CD4-positive, alpha-beta memory T cell (primary cell): ENCODE measurements around the gene SDHB. TPM values are rescaled to one million over a fixed set of nuclear protein-coding genes. Genes with fewer than 3 reads are reported as not detected.

Source experiments
- CTCF ChIA-PET: fragments of 350-600 bp; sonication (Branson Sonifier 250); formaldehyde crosslinking; loops from one replicate; lab custom pipeline; 2021; ENCODE audit warnings: inconsistent platforms; ENCODE audit not compliant: partially characterized antibody; lab: Charles Lee
- POLR2A ChIA-PET: fragments of 350-600 bp; sonication (Branson Sonifier 250); formaldehyde crosslinking; loops from one replicate; lab custom pipeline; 2021; ENCODE audit not compliant: partially characterized antibody; lab: Charles Lee
- DNase-seq, 5 donors: peaks; one replicate each; pipeline versions ENCODE4 v3.0.0 to v3.0.0-alpha.2; 2020 to 2022; ENCODE audit warnings: mixed read lengths in 1 of 5
- H3K27ac ChIP-seq: one replicate; pipeline ENCODE4 v1.7.0; 2013; ENCODE audit warnings: low read depth, low read length
- H3K27me3 ChIP-seq: 2 replicates; pipeline ENCODE4 v1.7.0; 2013; ENCODE audit warnings: mild to moderate bottlenecking, low read length, moderate library complexity; ENCODE audit not compliant: insufficient read depth
- H3K36me3 ChIP-seq: 2 replicates; pipeline ENCODE4 v1.7.0; 2013; ENCODE audit warnings: mild to moderate bottlenecking, low read length, moderate library complexity; ENCODE audit not compliant: insufficient read depth
- H3K4me1 ChIP-seq: 2 replicates; pipeline ENCODE4 v1.7.0; 2013; ENCODE audit warnings: mild to moderate bottlenecking, low read length, moderate library complexity; ENCODE audit not compliant: insufficient read depth
- H3K4me3 ChIP-seq, 2 donors: one replicate each; pipeline ENCODE4 v1.7.0; 2013; ENCODE audit warnings: low read length in 2 of 2, mild to moderate bottlenecking in 1 of 2
- H3K9me3 ChIP-seq, 2 donors: one replicate each; pipeline ENCODE4 v1.7.0; 2013; ENCODE audit warnings: low read length in 2 of 2, control low read depth in 1 of 2; ENCODE audit not compliant: control insufficient read depth in 1 of 2
- H3K27ac Mint-ChIP-seq, 7 donors: one replicate each; pipeline ENCODE4 v1.8.0; 2020 to 2021; ENCODE audit warnings: mixed read lengths in 7 of 7, mild to moderate bottlenecking in 6 of 7, inconsistent platforms in 3 of 7, moderate library complexity in 3 of 7
- H3K27me3 Mint-ChIP-seq, 2 donors: one replicate each; pipeline ENCODE4 v1.8.0; 2020 to 2021; ENCODE audit warnings: mixed read lengths in 2 of 2
- H3K36me3 Mint-ChIP-seq, 2 donors: one replicate each; pipeline ENCODE4 v1.8.0; 2020 to 2021; ENCODE audit warnings: mixed read lengths in 2 of 2, inconsistent platforms in 1 of 2, mild to moderate bottlenecking in 1 of 2
- H3K4me1 Mint-ChIP-seq, 4 donors: one replicate each; pipeline ENCODE4 v1.8.0; 2020 to 2021; ENCODE audit warnings: mixed read lengths in 4 of 4, mild to moderate bottlenecking in 1 of 4
- H3K4me3 Mint-ChIP-seq, 8 donors: one replicate each; pipeline ENCODE4 v1.8.0; 2020 to 2021; ENCODE audit warnings: mixed read lengths in 8 of 8, mild to moderate bottlenecking in 7 of 8, moderate library complexity in 6 of 8, inconsistent platforms in 3 of 8
- H3K9me3 Mint-ChIP-seq, 8 donors: one replicate each; pipeline ENCODE4 v1.8.0; 2020 to 2021; ENCODE audit warnings: mixed read lengths in 8 of 8, mild to moderate bottlenecking in 5 of 8, inconsistent platforms in 3 of 8, moderate library complexity in 1 of 8
- intact Hi-C: fragments of 100-400 bp; cut with micrococcal nuclease; formaldehyde crosslinking; loops from one replicate; pipeline ENCODE4 v1.15.1; 2023
- polyA plus RNA-seq, 2 donors: library from polyadenylated mRNA; unstranded; fragments of 300-500 nt; fragmentation: Illumina TruSeq; gene quantifications; one replicate each; pipeline ENCODE4 v1.2.3, GENCODE V29; 2021
- total RNA-seq, 2 experiments: library from RNA; stranded (reverse); gene quantifications; one replicate each; pipeline ENCODE4 v1.2.3, GENCODE V29; 2021

SDHB gene
- total and polyA plus RNA-seq, 4 experiments from 2014 or later = 57.0 to 219 (median 109) TPM

DNA sequence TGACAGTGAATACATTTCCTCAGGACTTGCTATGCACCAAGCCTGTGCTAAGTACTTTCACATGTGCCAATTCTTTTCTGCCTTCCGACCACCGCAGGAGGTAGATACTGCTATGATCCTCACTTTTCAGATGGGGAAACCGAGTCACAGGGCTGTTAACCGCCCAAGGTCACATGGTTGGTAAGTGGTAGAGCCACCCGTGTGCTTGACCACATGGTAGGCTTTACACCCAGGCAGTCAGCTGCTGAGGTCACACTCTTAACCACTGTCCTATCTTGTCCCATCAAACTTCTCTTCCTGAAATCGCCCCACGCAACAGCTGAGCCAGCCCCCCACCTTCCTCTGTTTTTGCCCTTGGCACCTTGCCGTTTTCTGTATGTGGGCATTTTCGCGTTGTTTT lies 31.0 kb upstream of the SDHB start:
- Histone ChIP-seq H3K27ac (no peak overlapping the region), H3K36me3 (no peaks in the 10 kb centered on the region), H3K9me3 (no peaks in the 10 kb centered on the region), H3K4me1 (no peaks in the 10 kb centered on the region), H3K27me3 (no peaks in the 10 kb centered on the region), H3K4me3 (no peak overlapping the region)
- ChIA-PET CTCF (interaction anchor here (1.7 kb wide), 1 partner anchor 10 kb away, joined by 4 read pairs; no protein-coding TSS in a partner anchor), POLR2A (no interaction called here)
- intact Hi-C loops = no loop called here
- DNase-seq = no peak
- H3K4me1 Mint-ChIP-seq = no peaks in the 10 kb centered on the region
- H3K27ac Mint-ChIP-seq = peak overlapping the region in 1 of 7 donors; percentile 35
- no peaks in the 10 kb centered on the region for H3K9me3 Mint-ChIP-seq
- no peak overlapping the region for H3K4me3 Mint-ChIP-seq
- no peaks in the 10 kb centered on the region for H3K36me3 Mint-ChIP-seq
- peaks cover 5 to 11% of the 10 kb centered on the region in 2 donors for H3K27me3 Mint-ChIP-seq

DNA sequence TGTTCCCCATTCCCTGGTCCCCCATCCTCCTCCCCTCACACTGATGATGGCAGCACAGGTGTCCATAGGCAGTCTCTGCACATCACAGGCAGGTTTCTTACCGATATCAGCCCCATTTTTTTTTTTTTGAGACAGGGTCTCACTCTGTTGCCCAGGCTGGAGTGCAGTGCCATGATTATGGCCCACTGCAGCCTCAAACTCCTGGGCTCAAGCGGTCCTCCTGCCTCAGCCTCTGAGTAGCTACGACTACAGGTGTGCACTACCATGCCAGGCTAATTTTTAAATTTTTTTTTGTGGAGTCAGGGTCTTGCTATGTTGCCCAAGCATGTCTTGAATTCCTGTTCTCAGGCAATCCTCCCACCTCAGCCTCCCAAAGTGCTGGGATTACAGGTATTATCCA lies 28.9 kb upstream of the SDHB start:
- CTCF ChIA-PET = interaction anchor here (1.7 kb wide), 1 partner anchor 8 kb away, joined by 4 read pairs; no protein-coding TSS in a partner anchor
- Histone ChIP-seq H3K4me3 (no peak overlapping the region), H3K9me3 (no peaks in the 10 kb centered on the region), H3K4me1 (no peaks in the 10 kb centered on the region), H3K27ac (no peak overlapping the region), H3K36me3 (no peaks in the 10 kb centered on the region), H3K27me3 (no peaks in the 10 kb centered on the region)
- no peaks in the 10 kb centered on the region for H3K9me3 Mint-ChIP-seq
- peaks cover 5 to 8% of the 10 kb centered on the region in 2 donors for H3K27me3 Mint-ChIP-seq
- DNase-seq = no peak
- peak overlapping the region in 1 of 8 donors; percentile 23 for H3K4me3 Mint-ChIP-seq
- no peaks in the 10 kb centered on the region for H3K36me3 Mint-ChIP-seq
- POLR2A ChIA-PET = no interaction called here
- H3K4me1 Mint-ChIP-seq = no peaks in the 10 kb centered on the region
- H3K27ac Mint-ChIP-seq = no peak overlapping the region
- intact Hi-C loops = no loop called here

DNA sequence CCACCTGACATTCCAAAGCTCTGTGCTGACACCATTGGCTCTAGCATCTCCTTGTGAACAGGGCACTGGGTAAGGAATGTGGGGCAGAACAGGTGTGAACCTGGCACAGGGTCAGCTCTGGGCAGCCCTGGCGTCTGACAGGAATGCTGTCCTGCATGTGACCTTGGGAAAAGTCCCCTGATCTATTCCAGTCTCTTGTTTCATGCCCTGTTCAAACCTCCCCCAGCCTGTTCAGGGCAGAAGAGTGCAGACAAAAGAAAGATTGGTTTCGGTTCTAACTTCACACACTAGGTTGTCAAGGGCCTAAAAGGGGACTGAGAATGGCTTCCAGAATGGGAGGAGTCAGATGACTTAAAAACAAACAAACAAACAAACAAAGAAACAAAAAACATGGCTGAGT lies 27.6 kb upstream of the SDHB start:
- no peak for DNase-seq
- Mint-ChIP-seq H3K4me1 (no peaks in the 10 kb centered on the region), H3K27ac (no peak overlapping the region), H3K36me3 (no peaks in the 10 kb centered on the region), H3K9me3 (no peaks in the 10 kb centered on the region), H3K4me3 (no peak overlapping the region), H3K27me3 (peaks cover 5 to 7% of the 10 kb centered on the region in 2 donors)
- H3K9me3 ChIP-seq = no peaks in the 10 kb centered on the region
- ChIA-PET POLR2A (no interaction called here), CTCF (no interaction called here)
- no peak overlapping the region for H3K27ac ChIP-seq
- H3K4me3 ChIP-seq = no peak overlapping the region
- no peaks in the 10 kb centered on the region for H3K27me3 ChIP-seq
- H3K4me1 ChIP-seq = no peaks in the 10 kb centered on the region
- intact Hi-C loops = no loop called here
- H3K36me3 ChIP-seq = no peaks in the 10 kb centered on the region

DNA sequence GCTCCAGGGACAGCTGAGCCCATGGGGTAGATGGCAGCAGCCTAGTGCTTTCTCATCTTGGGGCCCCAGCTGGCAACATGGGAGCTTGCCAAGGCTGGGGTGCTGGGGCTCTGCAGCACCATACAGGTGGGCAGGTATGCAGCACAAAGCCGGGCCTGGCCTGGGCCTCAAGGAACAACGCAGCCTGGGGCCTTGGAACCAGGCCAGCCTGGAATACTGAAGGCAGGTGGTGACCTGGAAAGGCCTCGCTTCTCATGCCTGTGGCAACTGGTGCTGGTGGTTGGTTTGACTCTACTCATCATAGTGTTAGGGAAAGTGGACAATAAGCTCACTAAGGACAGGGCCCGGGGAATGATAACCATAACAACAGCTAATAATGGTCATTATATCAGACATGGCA lies 27.0 kb upstream of the SDHB start:
- CTCF ChIA-PET = no interaction called here

DNA sequence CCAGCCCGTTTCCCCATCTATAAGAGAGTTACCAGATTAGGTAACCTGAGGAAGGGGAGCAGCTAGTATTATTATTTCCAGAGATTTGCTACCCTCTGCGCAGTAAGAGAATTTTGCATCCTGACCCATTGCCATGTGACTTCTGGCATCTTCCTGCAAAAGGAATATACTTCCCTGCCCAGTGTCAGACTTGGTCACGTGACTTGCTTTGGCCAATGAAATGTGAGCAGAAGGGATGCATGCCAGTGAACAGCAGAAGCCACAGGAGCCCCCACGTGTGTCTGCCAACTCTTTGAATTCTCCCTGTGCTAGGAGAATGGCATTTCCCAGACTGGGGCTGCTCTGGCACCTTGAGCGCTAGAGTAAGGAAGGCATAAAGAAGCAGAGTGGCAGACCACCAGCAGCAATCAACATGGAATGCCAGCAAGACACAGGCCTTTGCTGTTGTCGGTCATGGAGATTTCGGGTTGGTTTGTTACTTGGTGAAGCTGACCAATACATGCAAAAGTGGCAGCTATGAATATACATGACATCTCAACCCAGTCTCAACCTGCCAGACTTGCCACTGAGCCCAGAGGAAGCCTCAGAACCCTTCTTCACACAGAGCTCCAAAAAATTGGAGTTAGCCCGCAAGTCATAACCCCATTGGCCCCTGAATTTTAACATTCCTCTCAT lies 26.4 kb upstream of the SDHB start:
- H3K9me3 ChIP-seq = no peaks in the 10 kb centered on the region
- ChIA-PET POLR2A (no interaction called here), CTCF (no interaction called here)
- Mint-ChIP-seq H3K4me1 (no peaks in the 10 kb centered on the region), H3K9me3 (peaks cover 0 to 3% (median 0%) of the 10 kb centered on the region in 8 donors), H3K27me3 (peaks cover 4 to 7% of the 10 kb centered on the region in 2 donors), H3K4me3 (no peak overlapping the region), H3K27ac (no peak overlapping the region), H3K36me3 (no peaks in the 10 kb centered on the region)
- H3K4me1 ChIP-seq = no peaks in the 10 kb centered on the region
- no peak overlapping the region for H3K4me3 ChIP-seq
- intact Hi-C loops = no loop called here
- DNase-seq = no peak
- H3K27me3 ChIP-seq = no peaks in the 10 kb centered on the region
- no peak overlapping the region for H3K27ac ChIP-seq
- H3K36me3 ChIP-seq = no peaks in the 10 kb centered on the region

More for the DNA sequence above, 27.0 kb upstream of the SDHB start:
- Mint-ChIP-seq H3K27ac (no peak overlapping the region), H3K27me3 (peaks cover 5 to 7% of the 10 kb centered on the region in 2 donors), H3K36me3 (no peaks in the 10 kb centered on the region), H3K9me3 (no peaks in the 10 kb centered on the region), H3K4me1 (no peaks in the 10 kb centered on the region), H3K4me3 (no peak overlapping the region)
- H3K9me3 ChIP-seq = no peaks in the 10 kb centered on the region
- H3K27me3 ChIP-seq = no peaks in the 10 kb centered on the region
- no peak overlapping the region for H3K4me3 ChIP-seq
- H3K27ac ChIP-seq = no peak overlapping the region
- H3K4me1 ChIP-seq = no peaks in the 10 kb centered on the region
- no peaks in the 10 kb centered on the region for H3K36me3 ChIP-seq
- no peak for DNase-seq
- POLR2A ChIA-PET = no interaction called here
- intact Hi-C loops = no loop called here

DNA sequence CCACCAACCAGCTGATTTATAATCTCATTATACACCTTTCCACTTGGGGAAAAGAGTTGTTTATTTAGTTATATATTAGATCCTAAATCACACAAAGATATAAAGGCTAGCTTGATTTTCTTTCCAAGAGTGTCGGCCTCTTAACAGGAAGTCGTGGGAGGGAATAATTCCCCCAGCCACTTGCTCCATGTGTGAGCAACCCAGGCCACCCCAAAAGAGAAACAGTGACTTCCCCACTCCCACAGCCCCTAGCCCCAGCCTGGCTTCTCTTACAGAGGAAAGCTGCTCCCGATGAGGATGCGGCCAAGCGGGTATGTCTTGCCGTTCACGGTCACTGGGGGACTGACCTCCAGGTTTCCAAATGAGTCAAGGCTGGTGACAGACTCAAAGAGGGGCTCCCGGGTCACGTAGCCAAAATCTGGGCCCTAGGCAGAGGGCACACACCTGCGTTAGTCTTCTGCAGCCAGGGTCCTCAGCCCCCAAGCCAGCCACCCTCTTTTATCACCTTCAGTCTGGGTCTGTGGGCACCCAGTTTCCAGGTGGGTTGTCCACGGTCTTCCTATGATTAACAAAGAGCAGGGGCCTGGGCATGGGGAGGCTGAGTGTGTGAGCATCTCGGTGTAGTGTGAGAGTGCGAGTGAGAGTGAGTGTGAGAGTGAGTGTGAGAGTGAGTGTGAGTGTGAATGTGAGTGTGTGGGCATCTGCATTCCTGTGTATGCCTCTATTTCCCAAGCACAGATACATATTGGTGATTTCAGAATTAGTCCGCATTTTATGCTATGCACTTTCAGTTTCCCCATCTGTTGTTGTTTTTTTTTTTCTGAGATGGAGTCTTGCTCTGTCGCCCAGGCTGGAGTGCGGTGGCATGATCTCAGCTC lies 25.4 kb upstream of the SDHB start:
- Histone ChIP-seq H3K9me3 (no peaks in the 10 kb centered on the region), H3K36me3 (no peaks in the 10 kb centered on the region), H3K27me3 (no peaks in the 10 kb centered on the region), H3K4me3 (no peak overlapping the region), H3K27ac (no peak overlapping the region), H3K4me1 (no peaks in the 10 kb centered on the region)
- peaks cover 0 to 3% (median 0%) of the 10 kb centered on the region in 8 donors for H3K9me3 Mint-ChIP-seq
- CTCF ChIA-PET = no interaction called here
- H3K27ac Mint-ChIP-seq = no peak overlapping the region
- DNase-seq = no peak
- H3K27me3 Mint-ChIP-seq = peaks cover 0 to 1% of the 10 kb centered on the region in 2 donors
- POLR2A ChIA-PET = no interaction called here
- H3K4me1 Mint-ChIP-seq = no peaks in the 10 kb centered on the region
- H3K4me3 Mint-ChIP-seq = no peak overlapping the region
- intact Hi-C loops = no loop called here
- no peaks in the 10 kb centered on the region for H3K36me3 Mint-ChIP-seq

DNA sequence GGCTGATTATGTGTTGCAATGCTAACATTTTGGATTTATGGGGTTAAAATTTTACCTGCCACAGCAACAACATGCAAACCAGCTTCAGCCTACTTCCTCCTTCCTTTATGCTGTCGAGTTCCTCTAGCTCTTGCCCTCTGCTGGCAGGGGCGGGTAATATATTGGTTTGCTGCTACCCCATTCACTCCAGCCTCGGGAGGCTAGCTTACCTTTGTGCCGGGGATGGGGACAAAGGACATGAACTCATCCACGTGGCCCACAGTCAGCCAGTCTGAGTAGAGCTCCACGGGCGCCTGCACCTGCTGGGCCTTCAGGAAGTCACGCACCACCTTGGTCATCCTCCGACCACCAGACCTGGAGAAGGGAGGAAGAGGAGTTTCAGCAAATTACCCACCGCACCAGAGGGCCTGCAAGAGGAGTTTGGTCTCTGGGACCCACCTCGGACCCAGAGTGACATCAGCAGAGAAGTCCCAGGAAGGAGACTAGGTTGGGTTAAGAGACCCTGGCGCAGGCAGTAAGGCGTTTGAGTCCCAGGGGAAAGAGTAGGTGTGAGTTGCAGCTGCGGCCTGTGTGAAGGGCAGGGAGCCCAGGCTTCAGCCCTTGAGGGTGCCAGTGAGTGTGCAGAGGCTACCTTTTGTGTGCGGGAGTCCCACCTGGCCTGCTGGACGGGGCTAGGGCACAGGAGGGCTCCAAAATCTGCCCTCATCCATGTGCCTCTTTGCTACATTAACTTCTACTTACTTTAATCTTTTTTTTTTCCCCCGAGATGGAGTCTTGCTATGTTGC lies 21.8 kb upstream of the SDHB start:
- Histone ChIP-seq H3K36me3 (no peaks in the 10 kb centered on the region), H3K4me1 (no peaks in the 10 kb centered on the region), H3K4me3 (no peak overlapping the region), H3K27me3 (no peaks in the 10 kb centered on the region), H3K27ac (no peak overlapping the region), H3K9me3 (no peaks in the 10 kb centered on the region)
- CTCF ChIA-PET = interaction anchor here (0.8 to 1.6 kb wide), 3 partner anchors 8 to 124 kb away, joined by 3 to 4 read pairs (median 3); no protein-coding TSS in a partner anchor
- POLR2A ChIA-PET = no interaction called here
- DNase-seq = no peak
- Mint-ChIP-seq H3K36me3 (no peaks in the 10 kb centered on the region), H3K27ac (peak overlapping the region in 1 of 7 donors; percentile 31), H3K4me3 (no peak overlapping the region), H3K27me3 (peaks cover 0 to 1% of the 10 kb centered on the region in 2 donors), H3K9me3 (peaks cover 0 to 3% (median 0%) of the 10 kb centered on the region in 8 donors), H3K4me1 (peaks cover 0 to 2% (median 0%) of the 10 kb centered on the region in 4 donors)
- intact Hi-C loops = no loop called here
